SK-N-MC (cell line): ENCODE data around the gene GRIK4.
"Not testable (repeated sequence)": the region's sequence is repeated elsewhere in the genome, so short reads cannot be mapped to it uniquely, and the experiment has no call there.

Source experiments
- DNase-seq: peaks from one replicate; pipeline ENCODE4 v3.0.0-alpha.2; 2011; ENCODE audit warnings: low read depth, low spot score
- H3K27ac ChIP-seq: fragments of 200-600 bp; sonication (generic); 2 replicates; pipeline ENCODE4 v1.5.1; 2016; ENCODE audit warnings: mixed run types
- H3K36me3 ChIP-seq: fragments of 200-600 bp; sonication (generic); 2 replicates; pipeline ENCODE4 v1.6.1; 2017; ENCODE audit warnings: antibody characterized with exemption, low read length, mixed read lengths; ENCODE audit not compliant: insufficient read depth
- H3K4me3 ChIP-seq: fragments of 200-600 bp; sonication (generic); 2 replicates; pipeline ENCODE4 v1.5.1; 2016
- H3K9ac ChIP-seq: fragments of 200-600 bp; sonication (generic); 2 replicates; pipeline ENCODE4 v1.8.0; 2017; ENCODE audit warnings: mixed run types, mixed read lengths; ENCODE audit not compliant: insufficient read length
- H3K9me3 ChIP-seq: fragments of 200-600 bp; sonication (generic); 2 replicates; pipeline ENCODE4 v1.6.1; 2017; ENCODE audit warnings: low read depth, mild to moderate bottlenecking, antibody characterized with exemption, low read length, moderate library complexity, mixed read lengths
- EZH2 ChIP-seq: fragments of 200-600 bp; sonication (generic); IDR thresholded peaks from one replicate; pipeline ENCODE4 v1.6.1; 2017; ENCODE audit warnings: antibody characterized with exemption
- FOXP2 ChIP-seq: optimal IDR thresholded peaks from 2 replicates; pipeline ENCODE3; 2011; ENCODE audit warnings: mild to moderate bottlenecking, moderate library complexity; ENCODE audit not compliant: insufficient read depth; ENCODE audit errors: extremely low read length, control extremely low read depth
- POLR2AphosphoS5 ChIP-seq: IDR thresholded peaks from 2 replicates; pipeline ENCODE4 v1.6.1; 2012; ENCODE audit warnings: mild to moderate bottlenecking, low read depth, low read length, borderline replicate concordance

The GRIK4 gene

GRCh38 chr11:120613264-120614226 lies 102.0 kb downstream of the GRIK4 start:
- no peak overlapping the region for H3K9ac ChIP-seq
- DNase-seq = no peak
- no peaks in the 10 kb centered on the region for H3K36me3 ChIP-seq
- TF ChIP-seq POLR2AphosphoS5 (no peak), EZH2 (no peak), FOXP2 (no peak)
- no peak overlapping the region for H3K27ac ChIP-seq
- H3K9me3 ChIP-seq = no peaks in the 10 kb centered on the region
- H3K4me3 ChIP-seq = no peak overlapping the region

- Histone ChIP-seq H3K27ac (no peak overlapping the region), H3K9me3 (no peaks in the 10 kb centered on the region), H3K4me3 (no peak overlapping the region), H3K36me3 (no peaks in the 10 kb centered on the region), H3K9ac (no peak overlapping the region)
- no peak for DNase-seq
- no peak for TF ChIP-seq FOXP2
- TF ChIP-seq POLR2AphosphoS5 = no peak
- TF ChIP-seq EZH2 = no peak
These were observed 103.8 kb downstream of the GRIK4 start for GRCh38 chr11:120615391-120615790.

GRCh38 chr11:120618399-120618798 lies 106.9 kb downstream of the GRIK4 start:
- TF ChIP-seq EZH2 (no peak), POLR2AphosphoS5 (no peak), FOXP2 (no peak)
- Histone ChIP-seq H3K9me3 (no peaks in the 10 kb centered on the region), H3K27ac (no peak overlapping the region), H3K4me3 (no peak overlapping the region), H3K36me3 (no peaks in the 10 kb centered on the region), H3K9ac (no peak overlapping the region)
- DNase-seq = no peak

GRCh38 chr11:120622189-120622875 lies 110.8 kb downstream of the GRIK4 start:
- Histone ChIP-seq H3K9me3 (no peaks in the 10 kb centered on the region), H3K36me3 (no peaks in the 10 kb centered on the region), H3K9ac (no peak overlapping the region), H3K27ac (no peak overlapping the region), H3K4me3 (no peak overlapping the region)
- TF ChIP-seq POLR2AphosphoS5 (no peak), FOXP2 (no peak), EZH2 (no peak)
- no peak for DNase-seq

- H3K9ac ChIP-seq, H3K36me3 ChIP-seq, DNase-seq, H3K4me3 ChIP-seq, H3K9me3 ChIP-seq, H3K27ac ChIP-seq: not testable (repeated sequence)
These were observed 113.4 kb downstream of the GRIK4 start for GRCh38 chr11:120624992-120625391.

- no peaks in the 10 kb centered on the region for H3K36me3 ChIP-seq
- H3K9ac ChIP-seq = no peak overlapping the region
- no peak overlapping the region for H3K27ac ChIP-seq
- no peaks in the 10 kb centered on the region for H3K9me3 ChIP-seq
- H3K4me3 ChIP-seq = no peak overlapping the region
- no peak for TF ChIP-seq EZH2
- no peak for TF ChIP-seq POLR2AphosphoS5
- DNase-seq = no peak
These were observed 114.0 kb downstream of the GRIK4 start for GRCh38 chr11:120625565-120625964.

- Histone ChIP-seq H3K9me3 (no peaks in the 10 kb centered on the region), H3K36me3 (no peaks in the 10 kb centered on the region), H3K9ac (no peak overlapping the region), H3K27ac (no peak overlapping the region), H3K4me3 (no peak overlapping the region)
- no peak for DNase-seq
- TF ChIP-seq POLR2AphosphoS5 (no peak), EZH2 (no peak), FOXP2 (no peak)
These were observed 115.2 kb downstream of the GRIK4 start for GRCh38 chr11:120626791-120627190.

- Histone ChIP-seq H3K9ac (no peak overlapping the region), H3K9me3 (no peaks in the 10 kb centered on the region), H3K36me3 (no peaks in the 10 kb centered on the region), H3K27ac (no peak overlapping the region), H3K4me3 (no peak overlapping the region)
- no peak for DNase-seq
- TF ChIP-seq EZH2 (no peak), POLR2AphosphoS5 (no peak), FOXP2 (no peak)
These were observed 116.0 kb downstream of the GRIK4 start for GRCh38 chr11:120627327-120628163.
